Right lung (tissue), 10 donors: Measurements from ENCODE around the gene GRM6. TPM values are rescaled to one million over a fixed set of nuclear protein-coding genes. Genes with fewer than 3 reads are reported as not detected.

Source experiments
- DNase-seq, 2 donors: peaks; one replicate each; pipeline ENCODE4 v3.0.0-alpha.2; 2013
- long read RNA-seq, 8 donors: transcript quantifications; one replicate each; lab custom pipeline, GENCODE V29; 2026
- polyA plus RNA-seq, 5 donors: library from polyadenylated mRNA; unstranded; fragments of 120-200 nt; gene quantifications; one replicate each; pipeline versions ENCODE4 v1.2.1 to v1.2.3, GENCODE V29; 2013; ENCODE audit warnings: inconsistent platforms in 1 of 5, low replicate concordance in 1 of 5; ENCODE audit not compliant: insufficient read length in 5 of 5, insufficient read depth in 1 of 5

Gene GRM6
- polyA plus RNA-seq = 1 to 10 TPM; 1.5 to 2.1 (median 1.8) TPM
- long read RNA-seq, donor 1 = 0 reads
- long read RNA-seq, donor 2 = 0 reads
- long read RNA-seq, donor 3 = 0 reads
- long read RNA-seq, donor 4 = 0 reads
- long read RNA-seq, donor 5 = 0 reads
- long read RNA-seq, donor 6 = 0 reads
- long read RNA-seq, donor 7 = 0 reads
- long read RNA-seq, donor 8 = 0 reads

GRCh38 chr5:178994580-178995340 lies at the start of gene GRM6:
Gene GRM6, minus strand, starts transcription at chr5:178995320. Its CDS starts 376 bp downstream, at chr5:178994944.
- DNase-seq = no peak

- no peak for DNase-seq
These were observed 49.6 kb upstream of the GRM6 start for GRCh38 chr5:179044765-179045164.

GRCh38 chr5:179033004-179033580 lies 38.0 kb upstream of the GRM6 start:
- no peak for DNase-seq

DNA sequence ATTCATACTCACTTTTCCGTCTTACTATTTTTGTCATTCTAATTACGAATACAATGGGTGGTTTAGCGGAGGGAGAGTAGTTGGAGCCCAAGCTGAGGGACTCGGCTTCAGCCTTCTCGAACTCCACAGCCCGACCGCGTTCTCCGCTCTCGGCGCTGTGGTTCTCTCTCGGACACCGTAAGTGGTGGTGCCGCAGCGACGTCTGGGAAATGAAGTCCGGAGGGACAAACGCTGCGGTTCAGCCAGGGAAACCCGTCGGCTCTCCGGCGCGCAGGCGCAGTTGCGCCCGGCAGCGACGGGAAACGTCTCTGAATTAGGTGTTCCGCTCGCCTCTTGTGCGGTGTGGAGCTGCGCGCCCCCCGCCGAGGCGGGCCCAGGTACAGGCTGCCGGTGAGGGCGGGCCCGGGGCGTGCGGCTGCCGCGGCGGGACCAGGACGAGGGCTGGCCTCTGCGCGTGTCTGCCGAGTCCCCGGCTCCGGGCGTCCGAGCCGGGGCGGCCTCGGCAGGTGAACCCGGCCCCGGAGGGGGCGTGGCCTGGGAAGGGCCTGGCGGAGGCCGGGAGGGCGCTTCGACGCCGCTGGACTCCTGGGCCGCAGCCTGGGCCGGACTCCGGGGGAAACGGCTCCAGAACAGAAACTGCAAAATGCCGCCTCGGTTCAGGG lies 28.5 kb upstream of the GRM6 start, which contains the start of gene ZNF879:
TSS of gene ZNF879 (plus strand) at position 277 of the 662 bp plus-strand sequence. CDS start 1,201 bp downstream, outside the sequence.
- DNase-seq = peak; percentile 94 to 95

DNA sequence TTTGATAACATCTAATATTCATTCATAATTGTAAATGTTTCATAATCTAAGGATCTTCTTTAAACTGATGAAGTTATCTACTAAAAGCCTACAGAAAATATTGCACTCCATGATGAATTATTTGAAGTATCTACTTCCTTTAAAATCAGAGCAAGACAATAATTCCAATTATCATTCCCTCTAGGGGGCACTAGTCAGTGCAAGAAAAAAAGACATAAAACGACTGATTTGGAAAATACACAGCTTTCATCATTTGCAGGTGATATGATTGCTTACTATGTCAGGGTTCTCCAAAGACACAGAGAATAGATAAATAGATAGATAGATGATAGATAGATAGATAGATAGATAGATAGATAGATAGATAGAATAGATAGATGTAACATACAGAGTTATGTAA lies 13.5 kb upstream of the GRM6 start:
- DNase-seq = no peak

- no peak for DNase-seq
These were observed 11.4 kb upstream of the GRM6 start for GRCh38 chr5:179006564-179006963.

GRCh38 chr5:178998441-178998840 lies 3.3 kb upstream of the GRM6 start:
- no peak for DNase-seq

DNA sequence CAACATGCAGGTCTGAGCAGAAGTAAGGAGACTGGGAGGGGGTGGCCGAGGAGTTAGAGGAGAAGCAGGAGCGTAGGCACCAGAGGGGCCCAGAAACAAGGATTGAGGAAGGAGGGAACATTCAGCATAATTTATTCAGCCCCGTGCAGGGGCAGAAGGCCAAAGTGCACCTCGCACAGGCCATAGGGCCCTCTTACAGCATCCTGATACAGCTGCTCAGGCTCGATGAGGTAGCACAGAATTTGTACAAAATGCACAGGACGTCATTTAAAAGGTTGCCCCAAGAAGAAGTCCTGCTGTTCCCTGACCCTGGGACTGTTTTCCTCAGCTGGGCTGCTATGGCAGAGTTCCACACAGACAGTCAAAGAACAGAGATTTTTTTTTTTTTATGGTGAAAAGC lies 2.1 kb upstream of the GRM6 start:
- no peak for DNase-seq

DNA sequence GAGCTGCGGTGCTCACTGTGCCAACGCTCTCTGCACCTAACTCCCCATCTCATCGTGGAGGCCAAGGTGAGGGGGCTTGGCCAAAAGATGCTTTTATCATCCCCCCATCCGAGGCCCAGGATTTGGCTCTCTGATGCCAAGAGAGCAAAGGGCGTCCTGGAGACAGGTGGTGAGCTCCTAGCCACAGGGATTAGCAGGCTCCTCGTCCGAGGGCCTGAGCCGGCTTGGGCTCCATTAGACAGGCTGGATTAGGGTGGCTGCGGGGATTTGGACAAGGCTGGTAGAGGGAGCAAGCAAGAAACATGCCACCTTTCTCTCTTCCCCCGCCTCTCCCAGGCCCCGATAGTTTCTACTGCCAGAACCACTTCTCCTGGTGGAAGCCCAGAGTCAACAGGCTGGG lies 1.0 kb upstream of the GRM6 start:
- DNase-seq = no peak

DNA sequence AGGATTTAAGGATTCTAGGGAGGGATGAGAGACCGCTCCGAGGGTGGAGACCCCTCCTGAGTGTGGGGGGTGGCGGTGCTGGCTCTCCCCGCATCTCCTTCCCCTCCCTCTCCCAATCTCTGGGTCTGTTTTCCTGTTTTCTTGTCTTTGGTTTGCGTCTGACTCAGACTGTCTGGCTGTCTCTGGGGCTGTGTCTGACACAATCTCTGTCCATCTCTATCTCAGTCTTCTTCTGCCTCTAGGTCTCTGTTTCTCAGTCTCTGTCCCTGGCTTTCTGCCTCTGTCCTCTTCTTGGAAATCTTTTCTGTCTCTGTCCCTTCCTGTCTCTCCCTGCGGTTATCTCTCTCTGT lies 196 bp upstream of the GRM6 start:
- DNase-seq = no peak

- DNase-seq = no peak
These were observed 1.1 kb downstream of the GRM6 start for GRCh38 chr5:178993955-178994579.

- DNase-seq = no peak
These were observed 1.8 kb downstream of the GRM6 start for GRCh38 chr5:178993236-178993765.

- no peak for DNase-seq
These were observed 2.7 kb downstream of the GRM6 start for GRCh38 chr5:178992291-178992895.

GRCh38 chr5:178991190-178992145 lies 3.7 kb downstream of the GRM6 start:
- no peak for DNase-seq

GRCh38 chr5:178990491-178990890 lies 4.6 kb downstream of the GRM6 start:
- no peak for DNase-seq

GRCh38 chr5:178989311-178989710 lies 5.8 kb downstream of the GRM6 start:
- no peak for DNase-seq

GRCh38 chr5:178988436-178989220 lies 6.5 kb downstream of the GRM6 start:
- no peak for DNase-seq

- no peak for DNase-seq
These were observed 8.7 kb downstream of the GRM6 start for GRCh38 chr5:178986326-178986960.
